ENCODE measurements around the gene NLK. TPM values are rescaled to one million over a fixed set of nuclear protein-coding genes. Genes with fewer than 3 reads are reported as not detected.
A peak's percentile ranks its signal among the peaks of the same experiment; 100 is the strongest.

The NLK gene
- total and polyA plus RNA-seq, 2 of the 13 experiments (the other 11 are each of a cell fraction or from before 2014, with no cell fraction given): 13.4 to 14.6 TPM

- TF ChIP-seq THAP7 (CRISPR knock-in tag; IDR thresholded peaks at IDR 0.05): no peak
- no peak for TF ChIP-seq ZNF556 (CRISPR knock-in tag; IDR thresholded peaks at IDR 0.05; ENCODE audit: borderline replicate concordance)
- no peak for TF ChIP-seq E2F1 (CRISPR knock-in tag; IDR thresholded peaks at IDR 0.05)
- TF ChIP-seq BCLAF1 (IDR thresholded peaks at IDR 0.05): no peak
- TF ChIP-seq UBTF (CRISPR knock-in tag; IDR thresholded peaks at IDR 0.05): no peak
- no peak for TF ChIP-seq ZFY (CRISPR knock-in tag; IDR thresholded peaks at IDR 0.05)
- no peak for TF ChIP-seq YY1 (IDR thresholded peaks at IDR 0.05; ENCODE audit: insufficient read depth, insufficient replicate concordance, low read depth, low read length)
- no peak for TF ChIP-seq CSRNP1 (CRISPR knock-in tag; IDR thresholded peaks at IDR 0.05)
- TF ChIP-seq TCF12 (IDR thresholded peaks at IDR 0.05): no peak
- TF ChIP-seq TCF12 (CRISPR knock-in tag; IDR thresholded peaks at IDR 0.05): no peak
- TF ChIP-seq ZBTB37 (CRISPR knock-in tag; IDR thresholded peaks at IDR 0.05): no peak
- no peak for TF ChIP-seq AHR (CRISPR knock-in tag; IDR thresholded peaks at IDR 0.05)
- TF ChIP-seq HNRNPK (IDR thresholded peaks at IDR 0.05; ENCODE audit: low read depth, low read length, poor library complexity, severe bottlenecking): no peak
- TF ChIP-seq ZNF878 (CRISPR knock-in tag; IDR thresholded peaks at IDR 0.05): 0 out of 2 replicates have a peak, but pooled peaks have one; percentile 54
- TF ChIP-seq PRMT3 (CRISPR knock-in tag; IDR thresholded peaks at IDR 0.05; ENCODE audit: borderline replicate concordance, low read depth): no peak
- TF ChIP-seq KLF16 (CRISPR knock-in tag; IDR thresholded peaks at IDR 0.05): peak in 1 of 2 experiments; percentile 84; a peak in 2 of 4 replicates
- no peak for TF ChIP-seq PTBP1 (IDR thresholded peaks at IDR 0.05; ENCODE audit: low read depth, low read length, poor library complexity, severe bottlenecking)
- TF ChIP-seq ZSCAN20 (CRISPR knock-in tag; IDR thresholded peaks at IDR 0.05; ENCODE audit: borderline replicate concordance): no peak
- TF ChIP-seq GATAD2A (CRISPR knock-in tag; IDR thresholded peaks at IDR 0.05): no peak
- no peak for TF ChIP-seq TAF15 (IDR thresholded peaks at IDR 0.05; ENCODE audit: low read depth, low read length, poor library complexity, severe bottlenecking)
Observed at GRCh38 chr17:28008513-28008912, 34.0 kb upstream of the NLK start (continued).
